HG02943 (cell line): ENCODE results near the gene HSD11B1L.
"Not testable (repeated sequence)": the region's sequence is repeated elsewhere in the genome, so short reads cannot be mapped to it uniquely, and the experiment has no call there.

Source experiments
- ATAC-seq: cut with Tn5 transposase; IDR thresholded peaks from one replicate; pipeline ENCODE4 v1.9.1; 2021; ENCODE audit warnings: mild to moderate bottlenecking, low read depth, moderate library complexity; ENCODE audit not compliant: unreplicated experiment

HSD11B1L gene

DNA sequence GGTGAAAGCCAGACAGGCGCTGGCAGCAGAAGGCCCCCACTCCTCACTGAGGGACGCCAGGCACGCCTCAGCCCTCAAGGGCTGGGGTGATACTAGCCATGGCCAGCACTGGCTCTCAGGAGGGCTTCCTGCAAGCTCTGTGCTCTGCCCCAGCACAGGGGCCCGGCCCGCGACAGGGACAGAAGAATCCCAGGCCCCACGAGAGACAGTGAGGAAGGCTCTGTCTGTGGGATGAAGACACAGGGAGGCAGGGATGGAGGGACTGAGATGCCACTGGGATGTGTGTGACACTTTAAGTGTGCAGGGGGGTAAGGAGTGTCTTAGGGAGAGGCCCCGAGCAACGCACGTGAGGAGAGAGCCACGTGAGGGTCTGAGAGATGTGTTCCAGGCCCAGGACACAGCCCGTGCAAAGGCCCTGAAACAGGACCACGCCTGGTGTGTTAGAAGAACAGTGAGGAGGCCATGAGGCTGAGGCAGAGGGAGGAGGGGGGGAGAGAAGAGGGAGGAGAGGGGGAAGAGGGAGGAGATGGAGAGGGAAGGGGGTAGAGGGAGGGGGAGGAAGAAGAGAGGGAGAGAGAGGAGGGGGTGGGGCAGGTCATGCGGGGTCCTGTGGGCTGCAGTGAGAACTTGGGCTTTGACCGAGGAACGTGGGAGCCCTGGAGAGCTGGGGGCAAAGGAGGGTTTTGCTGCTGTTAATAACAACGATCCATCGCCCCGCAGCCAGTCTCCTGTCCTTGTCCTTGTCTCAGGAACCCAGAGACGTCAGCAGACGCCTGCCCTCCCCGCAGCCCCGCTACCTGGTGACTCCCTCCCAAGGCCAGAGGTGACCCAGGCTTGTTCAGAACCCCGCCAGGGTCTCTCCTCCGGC lies 16.4 kb downstream of the HSD11B1L start:
- ATAC-seq, result no peak

- ATAC-seq, result no peak
Observed at GRCh38 chr19:5697890-5698634, 17.2 kb downstream of the HSD11B1L start.

GRCh38 chr19:5698635-5699422 lies 18.0 kb downstream of the HSD11B1L start:
- no peak for ATAC-seq

DNA sequence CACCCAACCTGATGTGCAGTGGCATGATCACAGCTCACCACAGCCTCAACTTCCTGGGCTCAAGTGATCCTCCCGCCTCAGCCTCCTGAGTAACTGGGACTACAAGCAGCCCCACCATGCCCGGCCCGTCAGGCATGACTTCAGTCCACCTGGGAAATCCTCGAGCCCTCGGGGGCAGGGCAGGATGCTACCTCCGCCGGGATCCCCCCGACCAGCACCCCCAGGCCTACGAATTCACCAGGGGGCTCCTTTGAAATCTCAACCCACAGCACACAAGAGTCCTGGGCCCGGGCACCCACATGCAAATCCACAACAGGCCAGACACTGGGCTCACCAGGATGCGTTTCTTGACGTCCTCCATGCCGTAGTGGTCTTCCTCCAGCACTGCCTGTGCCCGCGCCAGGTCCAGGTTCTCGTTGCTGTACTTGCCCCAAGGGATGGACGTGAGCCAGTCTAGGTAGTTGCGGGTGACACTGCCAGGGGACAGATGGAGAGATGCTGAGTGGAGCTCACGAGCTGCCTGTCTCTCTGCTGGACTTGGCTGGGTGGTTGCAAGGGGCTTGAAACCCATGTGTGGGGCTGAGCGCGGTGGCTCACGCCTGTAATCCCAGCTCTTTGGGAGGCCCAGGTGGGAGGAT lies 19.7 kb downstream of the HSD11B1L start:
- ATAC-seq, result no peak

DNA sequence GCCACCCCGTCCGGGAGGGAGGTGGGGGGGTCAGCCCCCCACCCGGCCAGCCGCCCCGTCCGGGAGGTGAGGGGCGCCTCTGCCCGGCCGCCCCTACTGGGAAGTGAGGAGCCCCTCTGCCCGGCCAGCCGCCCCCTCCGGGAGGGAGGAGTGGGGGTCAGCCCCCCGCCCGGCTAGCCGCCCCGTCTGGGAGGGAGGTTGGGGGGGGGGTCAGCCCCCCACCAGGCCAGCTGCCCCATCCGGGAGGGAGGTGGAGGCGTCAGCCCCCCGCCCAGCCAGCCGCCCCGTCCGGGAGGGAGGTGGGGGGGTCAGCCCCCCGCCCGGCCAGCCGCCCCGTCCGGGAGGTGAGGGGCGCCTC lies 21.2 kb downstream of the HSD11B1L start:
- ATAC-seq, result not testable (repeated sequence)

GRCh38 chr19:5703819-5704818 lies 23.3 kb downstream of the HSD11B1L start:
- ATAC-seq, result no peak

GRCh38 chr19:5705552-5705951 lies 24.7 kb downstream of the HSD11B1L start:
- no peak for ATAC-seq

DNA sequence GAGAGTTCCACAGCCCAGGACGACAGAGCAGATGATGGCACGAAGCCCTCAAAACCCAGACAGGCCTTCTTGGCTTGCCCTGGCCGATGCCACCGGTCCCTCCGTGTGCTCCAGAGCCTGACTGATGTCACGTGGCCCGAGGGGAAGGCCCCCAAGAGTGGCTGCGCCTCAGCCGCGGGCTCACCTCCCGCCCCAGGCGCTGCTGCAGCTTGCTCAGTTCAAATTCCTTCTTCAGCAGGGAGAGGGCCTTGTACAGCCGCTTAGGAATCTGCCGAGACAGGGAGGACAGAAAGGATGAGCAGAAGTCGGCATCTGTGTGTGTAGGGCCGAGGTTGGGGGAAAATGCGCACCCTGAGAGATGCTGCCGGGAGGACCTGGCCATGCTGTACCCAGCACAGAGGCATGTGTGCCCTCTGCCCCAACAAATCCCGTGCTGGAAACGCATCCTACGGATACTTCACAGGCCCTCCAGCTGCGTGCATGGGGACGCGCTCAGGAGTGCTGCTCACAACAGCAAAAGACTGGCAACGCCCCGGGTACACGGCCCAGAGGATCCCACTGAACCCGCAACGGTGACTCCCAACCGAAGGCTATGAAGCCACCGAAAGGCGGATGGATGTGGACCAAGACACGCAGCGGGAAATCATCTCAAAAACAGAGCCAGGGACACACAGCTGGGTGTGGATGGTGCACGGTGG lies 26.2 kb downstream of the HSD11B1L start:
- no peak for ATAC-seq

DNA sequence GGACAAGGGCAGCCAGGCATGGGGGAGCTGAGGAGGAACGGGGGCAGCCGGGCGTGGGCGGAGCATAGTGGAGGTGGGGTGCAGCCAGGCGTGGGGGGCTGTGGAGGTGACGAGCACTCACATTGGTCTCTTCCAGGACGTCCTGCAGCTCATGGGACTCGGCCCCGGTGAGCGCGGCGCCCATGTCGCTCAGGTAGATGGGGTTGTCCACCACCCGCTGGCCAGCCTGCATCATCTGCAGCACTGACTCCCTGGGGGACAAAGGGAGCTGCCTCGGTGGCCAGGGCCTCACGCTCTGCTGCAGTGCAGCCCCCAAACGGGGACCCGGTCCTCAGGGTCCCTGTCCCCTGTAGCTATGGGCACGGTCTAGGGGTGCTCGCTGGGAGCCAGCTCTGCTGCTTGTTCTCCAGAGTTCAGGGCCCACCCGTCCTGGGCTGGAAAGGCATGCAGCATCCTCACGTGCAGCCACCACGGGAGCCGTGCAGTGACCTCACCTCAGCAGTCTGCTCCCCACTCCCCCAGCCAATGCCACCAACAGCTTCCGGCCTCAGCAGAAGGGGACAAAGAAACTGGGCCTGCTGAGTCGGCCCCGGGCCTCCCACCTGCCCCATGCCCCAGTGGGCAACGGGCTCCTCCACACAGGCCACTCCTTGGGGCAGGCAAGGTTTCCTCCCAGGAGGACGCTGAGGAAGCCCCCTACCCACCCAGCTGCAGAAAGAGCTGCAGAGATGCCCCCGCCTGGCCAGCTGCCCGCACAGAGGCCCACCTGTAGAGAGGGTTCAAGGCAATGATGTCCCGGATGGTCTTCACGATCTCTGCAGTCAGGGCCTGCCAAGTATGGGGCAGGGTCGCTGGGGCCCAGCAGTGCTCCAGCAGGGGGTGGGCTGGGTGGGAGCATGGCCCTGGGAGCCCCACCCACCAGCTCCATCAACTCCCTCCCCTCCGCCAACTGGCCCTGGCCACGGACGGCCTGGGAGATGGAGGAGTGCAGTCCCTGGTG lies 27.0 kb downstream of the HSD11B1L start:
- no peak for ATAC-seq

DNA sequence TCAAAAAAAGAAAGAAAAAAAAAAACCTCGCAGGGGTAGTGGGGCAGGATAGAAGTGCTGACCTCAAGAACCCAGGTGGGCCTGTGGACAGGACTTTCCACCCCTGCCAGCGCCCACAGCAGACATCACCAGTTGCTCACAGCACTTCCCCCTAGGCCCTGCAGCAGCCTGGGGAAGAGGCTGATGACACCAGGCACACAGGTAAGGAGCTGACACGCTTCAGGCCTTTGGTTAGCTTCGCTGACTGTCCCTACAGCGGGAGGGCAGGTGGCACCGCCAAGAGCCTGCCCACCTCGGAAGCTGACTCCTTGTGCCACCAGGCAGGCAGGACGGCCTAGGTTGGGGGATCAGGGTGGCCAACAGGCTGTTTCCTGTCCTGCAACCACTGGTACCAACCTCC lies 30.2 kb downstream of the HSD11B1L start:
- ATAC-seq, result no peak

DNA sequence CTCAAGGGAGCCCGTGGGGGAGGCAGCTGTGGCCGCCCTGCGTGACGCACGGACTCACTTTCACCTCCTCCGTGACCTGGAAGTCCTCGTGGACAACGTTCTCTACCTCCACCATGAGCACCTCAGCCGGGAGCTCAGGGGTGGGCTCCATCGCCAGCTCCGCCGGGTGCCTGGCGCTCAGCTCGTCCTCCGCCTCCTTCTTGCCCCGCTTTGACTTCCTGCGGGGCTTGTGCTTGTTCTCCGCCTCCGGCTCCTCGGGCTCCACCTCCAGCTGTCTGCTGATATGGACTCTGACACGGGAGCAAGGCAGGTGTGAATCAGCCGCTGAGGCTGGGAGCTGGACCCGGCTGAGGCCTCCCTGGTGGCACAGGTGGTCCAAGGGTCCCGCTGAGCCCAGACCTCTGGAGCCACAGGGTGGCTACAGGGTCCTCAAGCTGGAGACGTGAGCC lies 30.9 kb downstream of the HSD11B1L start:
- ATAC-seq, result no peak

- no peak for ATAC-seq
Observed at GRCh38 chr19:5713228-5713627, 32.4 kb downstream of the HSD11B1L start.

GRCh38 chr19:5714816-5715215 lies 34.0 kb downstream of the HSD11B1L start:
- ATAC-seq, result no peak

DNA sequence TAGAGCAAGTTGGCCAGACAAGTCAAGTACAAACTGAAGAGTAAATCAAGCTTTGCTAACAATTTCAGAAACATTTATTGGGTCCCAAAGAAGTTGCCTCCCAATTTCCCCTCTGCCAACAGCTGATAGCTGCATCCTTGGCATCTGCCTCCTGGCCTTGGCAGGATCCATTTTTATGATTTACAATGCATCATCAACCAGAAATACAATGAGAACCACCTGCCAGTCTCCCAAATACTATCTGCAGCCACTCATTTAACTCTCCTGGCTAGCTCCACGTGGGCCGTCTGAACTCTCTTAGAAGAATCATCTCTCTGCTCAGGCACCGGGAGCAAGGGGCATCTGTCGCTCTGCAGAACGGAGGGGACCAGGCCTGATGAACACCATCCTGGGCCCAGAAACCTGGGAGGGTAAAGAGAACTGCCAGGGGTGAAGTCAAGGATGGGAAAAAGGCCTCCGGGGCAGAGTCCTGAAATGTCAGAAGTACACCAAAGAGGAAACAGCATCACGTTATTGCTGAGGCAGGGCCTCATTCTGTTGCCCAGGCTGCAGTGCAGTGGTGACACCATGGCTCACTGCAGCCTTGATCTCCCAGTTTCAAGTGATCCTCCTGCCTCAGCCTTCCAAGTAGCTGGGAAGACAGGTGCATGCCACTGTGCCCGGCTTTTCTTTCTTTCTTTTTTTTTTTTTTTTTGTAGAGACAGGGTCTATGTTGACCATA lies 36.5 kb downstream of the HSD11B1L start:
- no peak for ATAC-seq

DNA sequence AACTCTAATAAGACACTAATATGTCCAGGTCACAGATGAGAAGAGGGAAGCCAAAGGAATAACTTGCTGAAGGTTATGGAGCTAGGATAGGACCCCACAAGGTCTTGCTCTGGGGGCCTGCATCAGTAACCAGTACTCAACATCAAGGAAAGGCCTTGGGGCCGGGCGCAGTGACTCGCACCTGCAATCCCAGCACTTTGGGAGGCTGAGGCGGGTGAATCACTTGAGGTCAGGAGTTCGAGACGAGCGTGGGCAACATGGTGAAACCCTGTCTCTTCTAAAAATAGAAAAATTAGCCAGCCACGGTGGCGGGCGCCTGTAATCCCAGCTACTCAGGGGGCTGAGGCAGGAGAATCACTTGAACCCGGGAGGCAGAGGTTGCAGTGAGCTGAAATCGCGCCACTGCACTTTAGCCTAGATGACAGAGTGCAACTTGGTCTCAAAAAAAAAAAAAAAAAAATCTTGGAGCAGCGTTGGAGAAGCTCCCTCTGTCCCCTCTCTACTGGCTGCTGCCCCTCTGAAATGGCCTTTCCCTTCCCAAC lies 37.3 kb downstream of the HSD11B1L start:
- ATAC-seq, result no peak

- no peak for ATAC-seq
Observed at GRCh38 chr19:5718579-5719273, 37.9 kb downstream of the HSD11B1L start.
